Measurements from ENCODE around the gene TMSB10.

GRCh38 chr2:84882414-84882738, 23.1 kb upstream of the TMSB10 start:
- no peak for TF ChIP-seq CTCF (IDR thresholded peaks at IDR 0.05; ENCODE audit: poor library complexity)
- no peak for TF ChIP-seq EZH2 (IDR thresholded peaks at IDR 0.05; ENCODE audit: borderline replicate concordance)
- TF ChIP-seq EZH2phosphoT487 (IDR thresholded peaks at IDR 0.05; ENCODE audit: low read depth, severe bottlenecking, unreplicated experiment), result no peak
